Astrocyte (in vitro differentiated cells and primary cell): ENCODE results near the gene MCL1.

ENCODE experiments used
- EZH2 ChIP-seq: IDR thresholded peaks from 2 replicates; pipeline ENCODE4 v1.6.1; 2012; ENCODE audit warnings: mild to moderate bottlenecking, low read length, inconsistent platforms; ENCODE audit not compliant: insufficient read depth
- TF ChIP-seq, protein P1 (sequence below): IDR thresholded peaks from 2 replicates; pipeline ENCODE4 v1.5.1; 2011; ENCODE audit warnings: low read depth, mild to moderate bottlenecking, inconsistent platforms, low read length, moderate library complexity; ENCODE audit not compliant: insufficient read depth

DNA sequence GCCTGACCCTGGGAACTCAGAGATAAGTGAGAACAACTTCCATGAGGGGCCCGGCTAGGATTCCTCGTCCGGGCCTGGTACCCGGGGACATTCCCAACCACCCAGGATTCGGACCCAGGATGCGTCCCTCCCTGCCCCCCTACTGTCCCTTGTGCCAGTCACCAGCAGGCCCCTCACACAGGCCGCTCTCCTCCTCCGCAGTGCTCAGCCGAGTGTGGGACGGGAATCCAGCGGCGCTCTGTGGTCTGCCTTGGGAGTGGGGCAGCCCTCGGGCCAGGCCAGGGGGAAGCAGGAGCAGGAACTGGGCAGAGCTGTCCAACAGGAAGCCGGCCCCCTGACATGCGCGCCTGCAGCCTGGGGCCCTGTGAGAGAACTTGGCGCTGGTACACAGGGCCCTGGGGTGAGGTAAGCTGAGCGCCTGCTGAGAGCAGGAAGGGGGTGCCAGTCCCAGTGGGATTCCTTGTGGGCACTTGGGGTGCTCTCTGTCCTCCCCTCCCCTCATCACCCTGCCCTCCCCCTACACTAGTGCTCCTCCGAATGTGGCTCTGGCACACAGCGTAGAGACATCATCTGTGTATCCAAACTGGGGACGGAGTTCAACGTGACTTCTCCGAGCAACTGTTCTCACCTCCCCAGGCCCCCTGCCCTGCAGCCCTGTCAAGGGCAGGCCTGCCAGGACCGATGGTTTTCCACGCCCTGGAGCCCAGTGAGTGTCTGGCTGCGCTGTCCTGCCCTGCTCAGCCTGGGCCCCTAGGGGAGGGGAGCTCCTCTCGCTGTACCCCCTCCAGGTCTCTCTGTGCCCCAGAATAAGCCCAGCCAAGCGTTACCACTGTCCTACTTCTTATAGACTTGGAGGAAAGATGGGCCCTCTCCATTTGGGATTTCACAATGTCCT lies 20.4 kb downstream of the MCL1 start:
- TF ChIP-seq, protein P1, sequence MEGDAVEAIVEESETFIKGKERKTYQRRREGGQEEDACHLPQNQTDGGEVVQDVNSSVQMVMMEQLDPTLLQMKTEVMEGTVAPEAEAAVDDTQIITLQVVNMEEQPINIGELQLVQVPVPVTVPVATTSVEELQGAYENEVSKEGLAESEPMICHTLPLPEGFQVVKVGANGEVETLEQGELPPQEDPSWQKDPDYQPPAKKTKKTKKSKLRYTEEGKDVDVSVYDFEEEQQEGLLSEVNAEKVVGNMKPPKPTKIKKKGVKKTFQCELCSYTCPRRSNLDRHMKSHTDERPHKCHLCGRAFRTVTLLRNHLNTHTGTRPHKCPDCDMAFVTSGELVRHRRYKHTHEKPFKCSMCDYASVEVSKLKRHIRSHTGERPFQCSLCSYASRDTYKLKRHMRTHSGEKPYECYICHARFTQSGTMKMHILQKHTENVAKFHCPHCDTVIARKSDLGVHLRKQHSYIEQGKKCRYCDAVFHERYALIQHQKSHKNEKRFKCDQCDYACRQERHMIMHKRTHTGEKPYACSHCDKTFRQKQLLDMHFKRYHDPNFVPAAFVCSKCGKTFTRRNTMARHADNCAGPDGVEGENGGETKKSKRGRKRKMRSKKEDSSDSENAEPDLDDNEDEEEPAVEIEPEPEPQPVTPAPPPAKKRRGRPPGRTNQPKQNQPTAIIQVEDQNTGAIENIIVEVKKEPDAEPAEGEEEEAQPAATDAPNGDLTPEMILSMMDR, result no peak
- no peak for TF ChIP-seq EZH2
